Stomach (tissue), 19 donors: ENCODE results near the gene KLF18. TPM values are rescaled to one million over a fixed set of nuclear protein-coding genes. Genes with fewer than 3 reads are reported as not detected.

ENCODE experiments used
- DNase-seq, 2 donors: peaks; one replicate each; pipeline versions ENCODE4 v3.0.0 to v3.0.0-alpha.2; 2013 to 2019
- H3K27ac ChIP-seq, 5 donors: fragments of 200-600 bp in 4 of 5; sonication (generic) in 4 of 5; one replicate each; pipeline ENCODE4 v1.5.1; 2013 to 2019; ENCODE audit warnings: mild to moderate bottlenecking in 1 of 5, moderate library complexity in 1 of 5
- H3K27me3 ChIP-seq, 3 donors: fragments of 200-600 bp; sonication (generic); one replicate each; pipeline ENCODE4 v1.5.1; 2017 to 2019; ENCODE audit warnings: mixed run types in 1 of 3
- H3K36me3 ChIP-seq, 4 donors: fragments of 200-600 bp; sonication (generic); 1 replicate in 3 of 4; 2 replicates in 1 of 4; pipeline ENCODE4 v1.5.1; 2016 to 2019
- H3K4me1 ChIP-seq, 4 donors: fragments of 200-600 bp; sonication (generic); one replicate each; pipeline ENCODE4 v1.5.1; 2016 to 2019
- H3K4me3 ChIP-seq, 4 donors: fragments of 200-600 bp; sonication (generic) in 3 of 4; one replicate each; pipeline ENCODE4 v1.5.1; 2016 to 2019; ENCODE audit warnings: mild to moderate bottlenecking in 1 of 4
- H3K9me3 ChIP-seq, 4 donors: fragments of 200-600 bp; sonication (generic); one replicate each; pipeline ENCODE4 v1.5.1; 2016 to 2019
- CTCF ChIP-seq, 7 experiments: fragments of 450-650 bp in 4 of 7; fragments of 200-600 bp in 3 of 7; sonication (generic) in 3 of 7; IDR thresholded peaks; one replicate each; pipeline ENCODE4 v1.5.1; 2016 to 2019; ENCODE audit warnings: antibody characterized with exemption in 7 of 7, control low read depth in 2 of 7, mild to moderate bottlenecking in 1 of 7
- EP300 ChIP-seq: sonication (generic); formaldehyde crosslinking; IDR thresholded peaks from one replicate; pipeline ENCODE4 v1.6.1; 2017; ENCODE audit warnings: antibody characterized with exemption
- POLR2A ChIP-seq, 4 donors: fragments of 450-650 bp; IDR thresholded peaks; one replicate each; pipeline ENCODE4 v1.6.1; 2016; ENCODE audit warnings: antibody characterized with exemption in 4 of 4, control low read depth in 2 of 4, mild to moderate bottlenecking in 1 of 4, moderate library complexity in 1 of 4
- POLR2AphosphoS5 ChIP-seq, 3 donors: sonication (generic); formaldehyde crosslinking; IDR thresholded peaks; one replicate each; pipeline ENCODE4 v1.6.1; 2016; ENCODE audit warnings: antibody characterized with exemption in 3 of 3
- WGBS, 5 donors: extraction: QIAGEN DNeasy Blood & Tissue Kit in 3 of 5; methylation state at CpG; one replicate each; pipeline versions ENCODE4 v1.1.5 to v1.1.7; 2013 to 2018; 5-methylcytosine and 5-hydroxymethylcytosine counted together
- intact Hi-C: fragments of 100-400 bp; cut with DNase I; formaldehyde crosslinking; loops from one replicate; pipeline ENCODE4 v1.15.1; 2023; ENCODE audit warnings: low total_unique reads
- long read RNA-seq, 10 donors: transcript quantifications; one replicate each; lab custom pipeline, GENCODE V29; 2026
- polyA plus RNA-seq, 3 donors: library from polyadenylated mRNA; stranded (reverse); fragments of 200-250 nt; gene quantifications; one replicate each; pipeline ENCODE4 v1.2.3, GENCODE V29; 2013
- total RNA-seq, 5 donors: library from RNA; depleted of rRNA; stranded (reverse); fragments of >200 nt; gene quantifications; one replicate each; pipeline versions ENCODE4 v1.1.0 to v1.2.3, GENCODE V29; 2014 to 2016
- donor health status: healthy with polysubstance abuse.
- donor health status: Bipolar disorder and iron deficiency.
- donor health status: healthy.

Gene KLF18
- total RNA-seq (not detected), polyA plus RNA-seq (not detected)
- long read RNA-seq, donor 1, result 0 reads
- long read RNA-seq, donor 2, result 0 reads
- long read RNA-seq, donor 3, result 0 reads
- long read RNA-seq, donor 4, result 0 reads
- long read RNA-seq, donor 5, result 0 reads
- long read RNA-seq, donor 6, result 0 reads
- long read RNA-seq, donor 7, result 0 reads
- long read RNA-seq, donor 8, result 0 reads
- long read RNA-seq, donor 9, result 0 reads
- long read RNA-seq, donor 10, result 0 reads

GRCh38 chr1:44141531-44141930 lies at the start of gene KLF18:
Gene KLF18, minus strand, starts transcription at chr1:44141631. Its CDS starts 0 bp downstream, at chr1:44141631.
- H3K4me1 ChIP-seq, result no peaks in the 10 kb centered on the region
- H3K36me3 ChIP-seq, result no peaks in the 10 kb centered on the region
- intact Hi-C loops, result no loop called here
- 76 to 100% (median 93%) methylated on average over 1 of the region's 1 CpG for WGBS, 5 donors
- DNase-seq, result no peak
- H3K9me3 ChIP-seq, result peaks cover 0 to 32% (median 24%) of the 10 kb centered on the region in 4 donors
- TF ChIP-seq EP300 (no peak), CTCF (IDR thresholded peaks at IDR 0.05) (no peak), POLR2AphosphoS5 (IDR thresholded peaks at IDR 0.05) (no peak), POLR2A (IDR thresholded peaks at IDR 0.05) (no peak)
- H3K27ac ChIP-seq, result no peak within 1 kb of the TSS
- H3K4me3 ChIP-seq, result no peak within 1 kb of the TSS
- peaks cover 0 to 25% (median 0%) of the 10 kb centered on the region in 3 donors for H3K27me3 ChIP-seq

GRCh38 chr1:44174630-44175029 lies 33.2 kb upstream of the KLF18 start:
- Histone ChIP-seq H3K27ac (no peak overlapping the region), H3K36me3 (no peaks in the 10 kb centered on the region), H3K4me3 (no peak overlapping the region), H3K27me3 (peaks cover 0 to 11% (median 0%) of the 10 kb centered on the region in 3 donors), H3K9me3 (peaks cover 0 to 10% (median 2%) of the 10 kb centered on the region in 4 donors), H3K4me1 (no peaks in the 10 kb centered on the region)
- WGBS, 5 donors, result 56 to 75% (median 68%) methylated on average over 1 of the region's 1 CpG
- DNase-seq, result no peak
- no peak for TF ChIP-seq POLR2A (IDR thresholded peaks at IDR 0.05)
- no peak for TF ChIP-seq EP300
- no peak for TF ChIP-seq CTCF (IDR thresholded peaks at IDR 0.05)
- no peak for TF ChIP-seq POLR2AphosphoS5 (IDR thresholded peaks at IDR 0.05)
- intact Hi-C loops, result no loop called here

- Histone ChIP-seq H3K27me3 (peaks cover 0 to 18% (median 4%) of the 10 kb centered on the region in 3 donors), H3K4me3 (no peak overlapping the region), H3K4me1 (no peaks in the 10 kb centered on the region), H3K9me3 (peaks cover 0 to 6% (median 3%) of the 10 kb centered on the region in 4 donors), H3K36me3 (no peaks in the 10 kb centered on the region), H3K27ac (no peak overlapping the region)
- WGBS, 5 donors, result 75 to 95% (median 86%) methylated on average over 3 of the region's 3 CpGs
- TF ChIP-seq CTCF (IDR thresholded peaks at IDR 0.05) (no peak), EP300 (no peak), POLR2AphosphoS5 (IDR thresholded peaks at IDR 0.05) (no peak), POLR2A (IDR thresholded peaks at IDR 0.05) (no peak)
- no peak for DNase-seq
- intact Hi-C loops, result no loop called here
These were observed 28.9 kb upstream of the KLF18 start for GRCh38 chr1:44170281-44170823.

- DNase-seq, result no peak
- peaks cover 0 to 18% (median 4%) of the 10 kb centered on the region in 3 donors for H3K27me3 ChIP-seq
- intact Hi-C loops, result no loop called here
- no peaks in the 10 kb centered on the region for H3K4me1 ChIP-seq
- 82 to 89% (median 87%) methylated on average over 5 of the region's 5 CpGs for WGBS, 5 donors
- H3K9me3 ChIP-seq, result peaks cover 0 to 6% (median 0%) of the 10 kb centered on the region in 4 donors
- TF ChIP-seq POLR2AphosphoS5 (IDR thresholded peaks at IDR 0.05), result no peak
- no peak for TF ChIP-seq EP300
- no peak for TF ChIP-seq POLR2A (IDR thresholded peaks at IDR 0.05)
- TF ChIP-seq CTCF (IDR thresholded peaks at IDR 0.05), result no peak
- no peak overlapping the region for H3K4me3 ChIP-seq
- no peak overlapping the region for H3K27ac ChIP-seq
- no peaks in the 10 kb centered on the region for H3K36me3 ChIP-seq
These were observed 27.2 kb upstream of the KLF18 start for GRCh38 chr1:44168520-44169098.
